ENCODE measurements around the gene PAPPA2.

DNA sequence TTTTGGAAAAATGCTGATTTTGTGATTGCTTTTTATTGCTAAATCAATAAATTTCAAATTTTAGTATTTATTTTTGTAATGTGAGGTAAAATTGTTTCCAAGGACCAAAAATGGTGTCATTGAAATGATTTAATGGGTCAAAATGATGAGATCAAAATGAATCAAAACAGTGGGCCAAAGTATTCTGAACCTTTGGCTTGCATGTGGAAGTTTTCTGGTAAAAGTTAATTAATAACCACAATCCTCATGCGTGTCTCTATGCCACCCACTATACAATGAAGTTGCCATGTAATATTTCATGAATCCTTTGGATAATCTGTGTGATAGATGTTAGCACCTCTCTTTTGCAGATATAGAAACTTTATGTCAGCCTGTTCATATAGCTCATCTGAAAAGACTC lies 83.8 kb downstream of the PAPPA2 start:
- TF ChIP-seq REST (IDR thresholded peaks at IDR 0.05; ENCODE audit: low read depth) (no peak), YY1 (IDR thresholded peaks at IDR 0.05; ENCODE audit: low read depth) (no peak), EP300 (IDR thresholded peaks at IDR 0.05; ENCODE audit: borderline replicate concordance) (no peak), TAF1 (IDR thresholded peaks at IDR 0.05; ENCODE audit: low read depth) (no peak), USF1 (IDR thresholded peaks at IDR 0.05) (no peak)

Data from Ishikawa (cell line).